Embryonic facial prominence (tissue), 1 donor: ENCODE measurements around the gene MLPH.

ENCODE experiments used
- DNase-seq: peaks from one replicate; pipeline ENCODE4 v3.0.0-alpha.2; 2016; ENCODE audit errors: extremely low spot score

MLPH gene

GRCh38 chr2:237497838-237498186 lies 10.8 kb downstream of the MLPH start:
- no peak for DNase-seq

DNA sequence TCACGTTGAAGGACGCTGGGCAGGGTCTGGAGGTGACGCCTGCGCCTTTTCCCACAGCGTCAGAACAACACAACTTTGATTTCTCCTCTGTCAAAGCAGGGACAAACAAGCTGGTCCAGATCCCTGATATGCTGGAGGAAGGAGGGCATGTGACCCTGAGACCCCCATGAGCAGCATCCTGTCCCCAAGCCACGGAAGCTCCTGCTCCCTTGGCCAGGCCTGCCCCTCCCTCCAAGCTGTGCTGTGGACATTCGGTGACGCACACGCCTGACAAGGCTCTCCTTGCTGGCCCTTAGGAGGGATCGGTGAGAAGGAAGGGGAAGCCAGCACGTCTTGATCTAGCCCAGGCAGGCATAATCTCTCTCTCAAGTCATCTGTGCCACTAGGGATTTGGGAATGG lies 11.3 kb downstream of the MLPH start:
- no peak for DNase-seq

- no peak for DNase-seq
These were observed 13.8 kb downstream of the MLPH start for GRCh38 chr2:237500681-237501424.

DNA sequence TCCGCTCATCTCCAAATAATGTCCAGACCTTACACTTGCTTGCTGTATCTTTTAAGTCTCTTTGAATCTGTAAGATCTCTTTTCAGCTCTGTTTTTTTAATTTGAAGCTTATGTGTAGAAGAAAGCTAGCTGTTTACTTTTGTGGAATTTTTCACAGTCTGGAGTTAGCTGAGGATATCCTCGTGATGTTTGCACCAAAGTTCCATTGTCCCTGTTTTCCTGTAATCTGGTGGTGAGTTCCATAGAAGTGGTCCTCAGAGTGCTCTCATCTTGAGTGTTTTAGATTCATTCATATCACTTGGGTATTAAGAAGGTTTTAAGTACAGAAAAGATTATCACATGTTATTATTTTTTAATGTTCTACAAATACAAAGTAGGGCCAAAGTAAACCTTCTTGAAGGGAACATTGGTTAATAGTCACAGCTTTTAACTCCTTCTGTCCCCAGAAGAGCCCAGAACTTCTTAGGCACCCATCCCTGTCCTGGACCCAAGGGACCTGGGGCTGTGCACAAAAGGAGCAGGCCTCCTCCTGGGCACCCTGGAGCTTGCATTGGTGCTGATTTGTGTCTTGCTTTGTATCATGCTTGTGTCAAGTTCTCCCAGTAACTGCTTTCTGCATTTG lies 15.0 kb downstream of the MLPH start:
- DNase-seq, result no peak

GRCh38 chr2:237503201-237503600 lies 16.1 kb downstream of the MLPH start:
- no peak for DNase-seq

DNA sequence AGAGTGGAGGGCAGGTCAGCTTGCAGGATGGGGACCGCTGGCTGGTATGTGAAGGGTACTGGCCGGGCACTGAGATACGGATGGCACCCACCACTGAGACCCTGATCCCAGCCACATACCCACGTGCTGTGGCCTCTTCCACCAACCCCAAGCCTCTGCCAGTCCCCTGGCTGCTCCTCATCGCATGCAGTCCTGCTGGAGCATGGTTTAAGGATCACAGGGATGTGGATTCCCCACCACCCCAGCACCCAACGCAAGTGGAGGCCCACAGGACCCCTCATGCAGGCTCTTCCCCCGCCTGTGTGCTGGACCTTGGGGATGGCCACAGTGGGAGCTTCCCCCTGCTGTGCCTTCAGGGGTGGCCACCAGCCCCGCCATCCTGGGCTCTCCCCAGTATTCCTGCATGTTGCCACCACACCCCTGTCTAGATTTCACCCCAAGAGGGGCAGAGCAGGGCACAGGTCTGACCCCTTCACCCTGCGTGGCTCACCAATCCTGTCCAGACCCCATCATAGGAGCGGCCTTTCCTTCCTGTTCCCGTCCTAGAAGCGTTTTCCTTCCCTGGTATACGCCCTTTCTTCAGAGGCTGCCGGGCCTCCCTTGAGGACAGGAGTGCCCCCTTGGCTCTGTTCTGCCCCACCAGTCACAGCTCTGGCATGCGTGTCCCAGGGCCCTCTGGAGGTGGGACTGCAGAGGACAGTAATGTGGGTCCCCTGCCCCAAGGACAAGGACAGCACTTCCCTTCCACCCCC lies 18.3 kb downstream of the MLPH start:
- DNase-seq, result no peak

DNA sequence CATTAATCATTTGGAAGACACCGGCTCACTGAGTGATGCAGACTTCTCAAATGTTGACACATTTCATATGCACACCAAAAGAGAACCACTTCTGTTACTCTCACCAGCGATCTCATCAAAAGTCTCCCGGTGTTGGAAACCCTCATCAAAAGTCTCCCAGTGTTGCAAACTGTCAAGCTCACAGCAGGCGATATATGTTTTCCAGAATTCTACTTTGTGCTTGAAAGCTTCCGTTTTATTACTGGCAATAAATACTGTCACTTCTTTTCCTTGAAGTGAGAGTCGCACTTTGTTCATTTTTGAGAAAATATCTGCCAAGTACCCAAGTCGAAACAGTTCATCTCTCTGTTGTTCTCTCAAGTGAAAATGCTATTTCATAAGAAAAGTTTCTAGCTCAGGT lies 20.5 kb downstream of the MLPH start:
- no peak for DNase-seq

DNA sequence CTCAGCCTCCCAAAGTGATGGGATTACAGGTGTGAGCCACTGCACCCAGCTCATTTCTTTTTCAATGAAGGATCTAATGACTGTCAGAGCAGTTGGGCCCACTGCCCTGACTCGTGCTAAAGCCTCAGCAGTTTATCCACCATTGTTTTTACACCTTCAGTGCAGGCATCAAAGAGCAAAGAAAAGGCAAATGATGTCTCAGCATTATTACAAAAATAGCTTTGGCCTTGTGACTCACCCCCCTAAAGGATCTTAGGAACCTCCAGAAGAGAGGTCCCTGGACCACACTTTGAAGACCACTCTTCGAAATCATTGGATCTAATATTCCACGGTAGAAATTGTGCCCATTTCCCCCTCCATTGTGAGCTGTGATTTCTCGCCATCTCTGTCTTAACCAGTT lies 21.3 kb downstream of the MLPH start:
- DNase-seq, result no peak

GRCh38 chr2:237509151-237509550 lies 22.1 kb downstream of the MLPH start:
- DNase-seq, result no peak

DNA sequence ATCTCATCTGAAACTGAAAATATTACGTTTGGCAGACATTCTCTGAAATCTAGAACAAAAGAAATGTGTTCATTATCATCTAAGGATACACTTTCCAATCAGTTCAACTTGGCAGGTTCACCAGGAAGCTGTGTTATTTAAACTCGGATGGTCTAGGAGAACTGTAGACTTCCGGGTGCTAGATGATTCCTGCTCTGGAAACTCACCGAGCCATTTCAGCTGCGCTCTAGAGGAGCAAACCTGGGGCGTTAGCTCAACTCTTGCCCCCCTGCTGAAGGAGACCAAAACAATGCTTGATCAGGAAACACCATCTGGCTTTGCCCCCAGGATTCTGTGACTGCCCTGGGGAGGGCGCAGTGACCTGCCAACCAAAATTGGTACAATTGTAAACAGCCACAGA lies 22.9 kb downstream of the MLPH start:
- DNase-seq, result no peak

DNA sequence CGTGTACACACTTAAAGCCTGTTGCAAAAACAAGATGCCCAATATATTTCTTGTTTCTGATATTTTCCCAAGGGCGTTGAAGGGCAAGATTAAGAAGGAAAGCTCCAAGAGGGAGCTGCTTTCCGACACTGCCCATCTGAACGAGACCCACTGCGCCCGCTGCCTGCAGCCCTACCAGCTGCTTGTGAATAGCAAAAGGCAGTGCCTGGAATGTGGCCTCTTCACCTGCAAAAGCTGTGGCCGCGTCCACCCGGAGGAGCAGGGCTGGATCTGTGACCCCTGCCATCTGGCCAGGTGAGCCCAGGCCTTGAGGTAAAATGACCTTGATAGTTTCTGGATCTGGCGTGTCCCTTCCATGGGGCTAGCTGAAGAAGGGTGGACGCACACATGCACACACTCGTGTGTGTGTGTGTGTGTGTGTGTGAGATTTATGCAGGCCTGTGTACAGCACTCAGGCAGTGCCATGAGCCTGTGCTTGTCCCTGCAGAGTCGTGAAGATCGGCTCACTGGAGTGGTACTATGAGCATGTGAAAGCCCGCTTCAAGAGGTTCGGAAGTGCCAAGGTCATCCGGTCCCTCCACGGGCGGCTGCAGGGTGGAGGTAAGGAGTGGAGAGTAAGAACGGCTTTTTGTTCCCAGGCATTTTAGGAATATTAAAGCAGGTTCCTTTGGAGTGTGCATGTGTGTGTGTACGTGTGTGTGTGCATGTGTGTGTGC lies 23.6 kb downstream of the MLPH start:
- DNase-seq, result no peak

DNA sequence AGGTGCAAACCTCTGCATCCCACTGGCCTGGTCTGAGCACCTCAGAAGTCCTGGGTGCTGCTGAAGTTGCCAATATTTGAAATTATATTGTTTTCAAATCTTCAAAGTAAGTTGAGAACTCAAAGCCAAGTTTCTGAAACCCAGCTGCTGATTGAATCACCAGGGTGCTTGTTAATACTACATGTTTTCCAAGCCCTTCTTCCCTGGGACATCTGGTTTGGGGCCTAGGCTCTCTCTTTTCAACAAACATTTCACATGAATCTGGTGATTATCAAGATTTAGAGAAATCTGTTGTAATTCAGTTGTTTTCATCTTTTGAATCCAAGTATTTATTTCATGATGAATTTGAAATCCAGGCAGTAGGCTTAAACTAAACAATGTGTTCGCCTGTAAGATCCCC lies 24.4 kb downstream of the MLPH start:
- peak; percentile 25 for DNase-seq

DNA sequence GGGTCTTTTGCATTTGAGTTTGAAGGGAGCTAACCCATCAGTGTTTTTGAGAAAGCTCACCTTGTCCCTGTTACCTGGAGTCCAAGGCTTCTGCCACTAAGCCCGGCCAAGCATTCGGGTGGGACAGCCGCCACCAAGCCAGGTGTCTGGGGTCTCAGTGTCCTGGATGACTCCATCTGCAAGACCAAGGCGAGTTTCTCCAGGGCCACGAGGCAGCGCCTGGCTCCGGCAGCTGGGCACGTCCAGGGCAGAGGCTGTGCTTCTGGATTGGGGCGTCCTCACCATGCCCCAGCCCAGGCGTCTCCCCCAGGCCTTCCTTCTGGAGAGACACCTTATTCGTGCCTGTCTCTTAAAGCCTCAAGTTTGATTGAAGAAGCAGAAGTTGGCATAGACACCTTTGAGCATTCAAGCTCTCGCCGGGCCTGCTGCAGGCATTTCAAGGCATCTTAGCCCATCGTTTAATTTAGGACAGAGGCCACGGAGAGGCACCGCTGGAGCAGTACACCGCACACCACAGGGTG lies 24.9 kb downstream of the MLPH start:
- DNase-seq, result no peak

DNA sequence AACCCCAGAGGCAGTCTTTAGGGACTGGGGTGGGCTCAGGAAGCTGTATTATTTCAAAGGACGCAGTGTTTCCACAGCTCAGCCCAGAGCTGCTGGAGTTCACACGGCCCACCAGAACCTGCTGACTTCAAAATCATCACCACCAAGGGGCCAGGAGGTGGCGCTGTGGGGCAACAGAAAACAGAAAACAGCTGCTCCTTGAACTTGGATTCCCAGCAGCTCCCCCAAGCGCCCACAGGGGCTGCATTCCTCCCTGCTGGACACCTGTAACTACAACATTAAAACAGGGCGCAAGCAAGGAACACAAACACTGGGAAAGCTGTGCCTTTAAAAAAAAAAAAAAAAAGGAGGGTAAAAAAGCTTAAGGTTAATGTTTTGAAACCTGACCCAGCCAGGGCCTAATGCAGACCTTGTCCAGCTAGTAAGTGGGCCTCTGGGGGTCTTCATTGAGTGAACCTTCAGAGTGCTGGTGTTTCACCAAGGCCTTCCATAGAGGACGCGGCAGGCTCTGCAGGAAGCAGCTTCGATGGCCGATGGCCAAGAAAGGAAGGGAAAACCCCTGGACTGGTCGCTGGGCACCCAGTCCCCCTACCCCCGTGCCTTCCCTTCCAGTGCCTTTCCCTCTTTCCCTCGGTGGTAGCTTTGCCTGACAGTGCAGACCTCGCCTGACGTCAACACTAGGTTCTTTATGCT lies 25.9 kb downstream of the MLPH start:
- DNase-seq, result peak; percentile 52

DNA sequence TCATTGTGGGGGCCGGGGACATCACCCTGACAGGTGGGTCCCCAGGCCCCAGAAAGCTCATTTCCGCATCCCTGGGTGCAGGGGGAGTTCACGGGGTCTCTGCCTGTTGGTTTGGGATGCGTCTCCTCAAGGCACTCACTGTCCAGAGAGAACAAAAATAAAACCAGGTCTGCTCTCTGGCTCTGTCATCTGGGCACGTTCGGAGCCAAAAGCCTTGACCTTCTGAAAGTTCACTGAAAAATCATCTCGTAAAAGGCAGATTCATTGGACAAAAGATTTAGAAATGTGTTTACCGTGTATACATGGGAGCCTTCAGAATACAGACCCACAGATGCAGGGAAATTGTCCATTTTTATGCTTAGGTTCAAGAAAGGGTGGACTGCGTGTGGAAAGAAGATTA lies 26.6 kb downstream of the MLPH start:
- DNase-seq, result no peak

- no peak for DNase-seq
These were observed 27.6 kb downstream of the MLPH start for GRCh38 chr2:237514474-237515130.

DNA sequence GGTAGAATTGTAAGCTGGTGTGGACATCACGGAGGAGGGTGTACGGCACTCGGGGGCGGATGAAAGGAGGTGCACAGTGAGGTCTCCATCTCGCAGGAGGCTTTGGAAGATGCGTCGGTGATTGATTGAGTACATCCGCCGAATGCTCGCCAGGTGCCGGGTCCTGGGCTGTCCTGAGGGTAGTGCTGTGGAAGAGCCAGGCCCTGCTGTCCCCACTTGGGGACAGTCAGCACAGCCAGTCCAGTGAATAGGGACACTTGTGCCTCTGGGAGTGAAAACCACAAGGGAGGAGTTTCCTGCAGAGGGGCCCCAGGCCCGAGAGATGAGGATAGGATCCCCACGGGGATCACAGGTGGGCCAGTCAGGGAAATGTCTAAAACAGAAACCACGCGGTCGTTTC lies 28.1 kb downstream of the MLPH start:
- no peak for DNase-seq

- no peak for DNase-seq
These were observed 28.7 kb downstream of the MLPH start for GRCh38 chr2:237515621-237516275.

DNA sequence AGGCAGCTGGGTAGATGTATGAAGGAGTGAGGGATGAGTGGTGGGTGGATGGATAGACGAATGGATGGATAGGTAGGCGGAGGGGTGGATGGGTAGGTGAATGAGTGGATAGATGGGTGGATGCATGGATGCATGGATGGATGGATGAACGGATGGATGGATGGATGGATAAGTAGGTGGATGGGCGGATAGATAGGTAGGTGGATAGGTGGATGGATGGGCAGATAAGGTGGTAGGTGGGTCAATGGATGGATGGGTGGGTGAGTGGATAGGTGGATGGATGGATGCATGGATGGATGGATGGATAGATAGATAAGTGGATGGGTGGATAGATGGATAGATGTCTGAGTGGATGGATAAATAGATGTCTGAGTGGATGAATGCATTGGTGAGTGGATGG lies 30.1 kb downstream of the MLPH start:
- DNase-seq, result no peak

DNA sequence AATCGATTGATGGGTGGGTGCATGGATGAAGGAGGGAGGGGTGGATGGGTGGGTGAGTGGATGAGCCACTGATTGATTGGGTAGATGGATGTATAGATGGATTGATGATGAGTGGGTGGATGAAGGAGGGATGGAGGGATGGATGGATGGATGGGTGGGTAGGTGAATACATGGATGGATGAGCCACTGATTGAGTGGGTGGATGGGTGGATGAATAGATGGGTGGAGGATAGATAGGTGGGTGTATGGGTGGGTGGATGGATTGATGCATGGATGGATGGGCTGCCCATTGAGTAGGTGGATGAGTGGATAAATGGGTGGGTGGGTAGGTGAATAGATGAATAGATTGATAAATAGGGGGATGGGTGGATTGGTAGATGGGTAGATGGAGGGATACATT lies 30.9 kb downstream of the MLPH start:
- DNase-seq, result no peak
